Breast epithelium (tissue), 4 donors: Measurements from ENCODE around the gene SLCO1A2. TPM values are rescaled to one million over a fixed set of nuclear protein-coding genes. Genes with fewer than 3 reads are reported as not detected.

ENCODE experiments used
- DNase-seq, 2 donors: peaks; one replicate each; pipeline ENCODE4 v3.0.0-alpha.2; 2019; ENCODE audit warnings: low spot score in 2 of 2
- H3K27ac ChIP-seq, 2 donors: fragments of 200-600 bp; sonication (generic) in 1 of 2; one replicate each; pipeline ENCODE4 v1.5.1; 2016 to 2019; ENCODE audit warnings: mild to moderate bottlenecking in 1 of 2
- H3K27me3 ChIP-seq, 2 donors: fragments of 200-600 bp; sonication (generic) in 1 of 2; one replicate each; pipeline versions ENCODE4 v1.5.1 to v1.6.0; 2017 to 2019; ENCODE audit warnings: control low read depth in 1 of 2, mild to moderate bottlenecking in 1 of 2
- H3K36me3 ChIP-seq: fragments of 200-600 bp; one replicate; pipeline ENCODE4 v1.5.1; 2019
- H3K4me1 ChIP-seq, 2 donors: fragments of 200-600 bp; sonication (generic); one replicate each; pipeline ENCODE4 v1.5.1; 2016 to 2019; ENCODE audit warnings: control low read depth in 1 of 2
- H3K4me3 ChIP-seq, 3 donors: fragments of 200-600 bp; sonication (generic); 1 replicate in 2 of 3; 2 replicates in 1 of 3; pipeline ENCODE4 v1.5.1; 2016 to 2019; ENCODE audit warnings: mild to moderate bottlenecking in 3 of 3, moderate library complexity in 2 of 3
- H3K9me3 ChIP-seq, 2 donors: fragments of 200-600 bp; sonication (generic) in 1 of 2; one replicate each; pipeline ENCODE4 v1.5.1; 2016 to 2019; ENCODE audit warnings: control low read depth in 1 of 2
- CTCF ChIP-seq, 3 donors: fragments of 450-650 bp; IDR thresholded peaks; one replicate each; pipeline ENCODE4 v1.5.1; 2016 to 2017; ENCODE audit warnings: antibody characterized with exemption in 3 of 3, mild to moderate bottlenecking in 3 of 3, moderate library complexity in 3 of 3
- POLR2A ChIP-seq: fragments of 450-650 bp; IDR thresholded peaks from one replicate; pipeline ENCODE4 v1.6.1; 2016; ENCODE audit warnings: antibody characterized with exemption, mild to moderate bottlenecking, moderate library complexity
- POLR2AphosphoS5 ChIP-seq, 3 donors: sonication (generic); formaldehyde crosslinking; IDR thresholded peaks; one replicate each; pipeline ENCODE4 v1.6.1; 2017; ENCODE audit warnings: antibody characterized with exemption in 3 of 3
- intact Hi-C: fragments of 100-400 bp; cut with DNase I; formaldehyde crosslinking; loops from one replicate; pipeline ENCODE4 v1.15.1; 2023; ENCODE audit warnings: low total_unique reads
- total RNA-seq, 3 donors: library from RNA; depleted of rRNA; stranded (reverse); fragments of >200 nt; gene quantifications; one replicate each; pipeline ENCODE4 v1.1.0, GENCODE V29; 2016

SLCO1A2 gene
- total RNA-seq, 3 donors from 2014 or later = 0.33 to 5.4 TPM; not detected in 1

- intact Hi-C loops = no loop called here
- TF ChIP-seq POLR2A (no peak), CTCF (IDR thresholded peaks at IDR 0.05) (no peak), POLR2AphosphoS5 (IDR thresholded peaks at IDR 0.05) (no peak)
- Histone ChIP-seq H3K4me1 (no peaks in the 10 kb centered on the region), H3K27me3 (no peaks in the 10 kb centered on the region), H3K4me3 (no peak overlapping the region), H3K27ac (no peak overlapping the region), H3K9me3 (no peaks in the 10 kb centered on the region), H3K36me3 (no peaks in the 10 kb centered on the region)
- no peak for DNase-seq
Measured at GRCh38 chr12:21221778-21222177, 112.9 kb downstream of the SLCO1A2 start.

GRCh38 chr12:21221072-21221471, 113.6 kb downstream of the SLCO1A2 start:
- Histone ChIP-seq H3K4me3 (no peak overlapping the region), H3K27me3 (no peaks in the 10 kb centered on the region), H3K9me3 (no peaks in the 10 kb centered on the region), H3K27ac (no peak overlapping the region), H3K36me3 (no peaks in the 10 kb centered on the region), H3K4me1 (no peaks in the 10 kb centered on the region)
- TF ChIP-seq CTCF (IDR thresholded peaks at IDR 0.05) (no peak), POLR2AphosphoS5 (IDR thresholded peaks at IDR 0.05) (no peak), POLR2A (no peak)
- DNase-seq = no peak
- intact Hi-C loops = no loop called here

- TF ChIP-seq CTCF (IDR thresholded peaks at IDR 0.05) = no peak
- no peak for TF ChIP-seq POLR2AphosphoS5 (IDR thresholded peaks at IDR 0.05)
- TF ChIP-seq POLR2A = no peak
- Histone ChIP-seq H3K4me1 (no peaks in the 10 kb centered on the region), H3K27ac (no peak overlapping the region), H3K4me3 (no peak overlapping the region), H3K27me3 (no peaks in the 10 kb centered on the region), H3K36me3 (no peaks in the 10 kb centered on the region), H3K9me3 (no peaks in the 10 kb centered on the region)
- no peak for DNase-seq
- intact Hi-C loops = no loop called here
Measured at GRCh38 chr12:21220266-21220665, 114.5 kb downstream of the SLCO1A2 start.

GRCh38 chr12:21219206-21219605, 115.5 kb downstream of the SLCO1A2 start:
- no peak for DNase-seq
- H3K27ac ChIP-seq = no peak overlapping the region
- intact Hi-C loops = no loop called here
- no peaks in the 10 kb centered on the region for H3K9me3 ChIP-seq
- H3K27me3 ChIP-seq = no peaks in the 10 kb centered on the region
- TF ChIP-seq CTCF (IDR thresholded peaks at IDR 0.05) (no peak), POLR2A (no peak), POLR2AphosphoS5 (IDR thresholded peaks at IDR 0.05) (no peak)
- H3K4me3 ChIP-seq = no peak overlapping the region
- H3K36me3 ChIP-seq = no peaks in the 10 kb centered on the region
- no peaks in the 10 kb centered on the region for H3K4me1 ChIP-seq

Other genes starting within 250 kb of the SLCO1A2 start
- gene SLCO1B1, start 203.7 kb downstream of the SLCO1A2 start, total RNA-seq = under 1 TPM in 1 of 3 donors, not detected in 2; 0.15 TPM
- not detected for gene IAPP, start 38.0 kb upstream of the SLCO1A2 start, total RNA-seq
- 10 to 100 TPM; 23.6 to 37.9 (median 30.4) TPM for gene PYROXD1, start 102.7 kb upstream of the SLCO1A2 start, total RNA-seq
- gene RECQL, start 166.7 kb upstream of the SLCO1A2 start, total RNA-seq = 10 to 100 TPM; 33.8 to 46.2 (median 37.0) TPM
- 10 to 100 TPM; 24.9 to 32.6 (median 30.9) TPM for gene GOLT1B, start 166.9 kb upstream of the SLCO1A2 start, total RNA-seq
- gene SPX, start 191.4 kb upstream of the SLCO1A2 start, total RNA-seq = 10 to 100 TPM in 1 of 3 donors, 1 to 10 TPM in 2; 1.0 to 84.3 (median 1.3) TPM